GM23338 (cell line): Measurements from ENCODE around the gene CHN1.

Experiments
- CREB1 ChIP-seq: fragments of 250-450 bp; sonication (Bioruptor Pico); IDR thresholded peaks from 2 replicates; pipeline ENCODE4 v1.5.0; 2020; ENCODE audit warnings: low read depth, mild to moderate bottlenecking, moderate library complexity
- EZH2 ChIP-seq: fragments of 200-600 bp; sonication (generic); IDR thresholded peaks from one replicate; pipeline ENCODE4 v1.8.0; 2017; ENCODE audit warnings: antibody characterized with exemption, mild to moderate bottlenecking, low read depth; ENCODE audit not compliant: unreplicated experiment
- EZH2phosphoT487 ChIP-seq: fragments of 200-600 bp; sonication (generic); IDR thresholded peaks from one replicate; pipeline ENCODE4 v1.8.1; 2018; ENCODE audit warnings: antibody characterized with exemption; ENCODE audit not compliant: unreplicated experiment
- POLR2AphosphoS5 ChIP-seq: IDR thresholded peaks from 2 replicates; pipeline ENCODE4 v1.6.1; 2016; ENCODE audit warnings: antibody characterized with exemption, low read depth
- STAT1 ChIP-seq: IDR thresholded peaks from one replicate; pipeline ENCODE4 v1.6.1; 2016; ENCODE audit warnings: antibody characterized with exemption; ENCODE audit not compliant: unreplicated experiment
- ZNF114 ChIP-seq: fragments of 250-450 bp; sonication (Bioruptor Pico); IDR thresholded peaks from 2 replicates; pipeline ENCODE4 v1.5.0; 2020; ENCODE audit warnings: mild to moderate bottlenecking, moderate library complexity
- TF ChIP-seq, protein P1 (sequence below), 2 experiments: fragments of 200-600 bp in 1 of 2; sonication (generic) in 1 of 2; conservative IDR thresholded peaks; 2 replicates each; pipeline versions ENCODE4 v1.5.1 to v1.6.1; 2016 to 2017; ENCODE audit warnings: antibody characterized with exemption in 2 of 2, low read depth in 2 of 2, mild to moderate bottlenecking in 2 of 2, moderate library complexity in 1 of 2
- TF ChIP-seq, protein P2 (sequence below): IDR thresholded peaks from 2 replicates; pipeline ENCODE4 v1.6.1; 2016; ENCODE audit warnings: antibody characterized with exemption
- TF ChIP-seq, protein P3 (sequence below): IDR thresholded peaks from one replicate; pipeline ENCODE4 v1.6.1; 2018; ENCODE audit warnings: antibody characterized with exemption; ENCODE audit not compliant: unreplicated experiment
- TF ChIP-seq, protein P4 (sequence below): fragments of 250-450 bp; sonication (Bioruptor Pico); IDR thresholded peaks from 2 replicates; pipeline ENCODE4 v1.5.0; 2020; ENCODE audit warnings: mild to moderate bottlenecking, moderate library complexity

DNA sequence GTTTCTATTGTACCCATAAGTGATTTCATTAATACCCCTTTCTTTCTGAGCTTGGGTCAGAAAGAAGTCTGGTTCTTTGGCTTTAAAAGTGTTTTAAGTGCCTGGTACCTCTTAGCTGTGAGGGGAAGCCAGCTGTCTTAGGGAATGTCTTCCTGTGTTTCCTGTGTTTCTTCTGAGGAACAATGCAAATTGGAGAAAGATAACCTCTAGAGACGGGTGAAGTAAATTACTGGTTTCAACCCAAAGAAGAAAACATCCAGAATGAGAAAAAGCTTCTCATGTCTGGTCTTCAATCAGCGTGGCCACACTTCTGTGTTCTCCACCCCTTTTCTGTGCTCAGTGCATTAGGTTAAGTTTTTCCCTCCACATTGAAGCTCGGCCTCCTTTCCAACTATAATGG, 10.2 kb upstream of the CHN1 start:
- TF ChIP-seq, protein P1, sequence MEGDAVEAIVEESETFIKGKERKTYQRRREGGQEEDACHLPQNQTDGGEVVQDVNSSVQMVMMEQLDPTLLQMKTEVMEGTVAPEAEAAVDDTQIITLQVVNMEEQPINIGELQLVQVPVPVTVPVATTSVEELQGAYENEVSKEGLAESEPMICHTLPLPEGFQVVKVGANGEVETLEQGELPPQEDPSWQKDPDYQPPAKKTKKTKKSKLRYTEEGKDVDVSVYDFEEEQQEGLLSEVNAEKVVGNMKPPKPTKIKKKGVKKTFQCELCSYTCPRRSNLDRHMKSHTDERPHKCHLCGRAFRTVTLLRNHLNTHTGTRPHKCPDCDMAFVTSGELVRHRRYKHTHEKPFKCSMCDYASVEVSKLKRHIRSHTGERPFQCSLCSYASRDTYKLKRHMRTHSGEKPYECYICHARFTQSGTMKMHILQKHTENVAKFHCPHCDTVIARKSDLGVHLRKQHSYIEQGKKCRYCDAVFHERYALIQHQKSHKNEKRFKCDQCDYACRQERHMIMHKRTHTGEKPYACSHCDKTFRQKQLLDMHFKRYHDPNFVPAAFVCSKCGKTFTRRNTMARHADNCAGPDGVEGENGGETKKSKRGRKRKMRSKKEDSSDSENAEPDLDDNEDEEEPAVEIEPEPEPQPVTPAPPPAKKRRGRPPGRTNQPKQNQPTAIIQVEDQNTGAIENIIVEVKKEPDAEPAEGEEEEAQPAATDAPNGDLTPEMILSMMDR (conservative IDR thresholded peaks at IDR 0.05; ENCODE audit: low read depth in 2 of 2), result no peak
- no peak for TF ChIP-seq EZH2phosphoT487
- TF ChIP-seq POLR2AphosphoS5, result no peak
- TF ChIP-seq EZH2, result no peak
- TF ChIP-seq CREB1 (CRISPR knock-in tag), result no peak
- TF ChIP-seq, protein P2, sequence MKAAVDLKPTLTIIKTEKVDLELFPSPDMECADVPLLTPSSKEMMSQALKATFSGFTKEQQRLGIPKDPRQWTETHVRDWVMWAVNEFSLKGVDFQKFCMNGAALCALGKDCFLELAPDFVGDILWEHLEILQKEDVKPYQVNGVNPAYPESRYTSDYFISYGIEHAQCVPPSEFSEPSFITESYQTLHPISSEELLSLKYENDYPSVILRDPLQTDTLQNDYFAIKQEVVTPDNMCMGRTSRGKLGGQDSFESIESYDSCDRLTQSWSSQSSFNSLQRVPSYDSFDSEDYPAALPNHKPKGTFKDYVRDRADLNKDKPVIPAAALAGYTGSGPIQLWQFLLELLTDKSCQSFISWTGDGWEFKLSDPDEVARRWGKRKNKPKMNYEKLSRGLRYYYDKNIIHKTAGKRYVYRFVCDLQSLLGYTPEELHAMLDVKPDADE, result no peak
- TF ChIP-seq STAT1, result no peak
- TF ChIP-seq, protein P3, sequence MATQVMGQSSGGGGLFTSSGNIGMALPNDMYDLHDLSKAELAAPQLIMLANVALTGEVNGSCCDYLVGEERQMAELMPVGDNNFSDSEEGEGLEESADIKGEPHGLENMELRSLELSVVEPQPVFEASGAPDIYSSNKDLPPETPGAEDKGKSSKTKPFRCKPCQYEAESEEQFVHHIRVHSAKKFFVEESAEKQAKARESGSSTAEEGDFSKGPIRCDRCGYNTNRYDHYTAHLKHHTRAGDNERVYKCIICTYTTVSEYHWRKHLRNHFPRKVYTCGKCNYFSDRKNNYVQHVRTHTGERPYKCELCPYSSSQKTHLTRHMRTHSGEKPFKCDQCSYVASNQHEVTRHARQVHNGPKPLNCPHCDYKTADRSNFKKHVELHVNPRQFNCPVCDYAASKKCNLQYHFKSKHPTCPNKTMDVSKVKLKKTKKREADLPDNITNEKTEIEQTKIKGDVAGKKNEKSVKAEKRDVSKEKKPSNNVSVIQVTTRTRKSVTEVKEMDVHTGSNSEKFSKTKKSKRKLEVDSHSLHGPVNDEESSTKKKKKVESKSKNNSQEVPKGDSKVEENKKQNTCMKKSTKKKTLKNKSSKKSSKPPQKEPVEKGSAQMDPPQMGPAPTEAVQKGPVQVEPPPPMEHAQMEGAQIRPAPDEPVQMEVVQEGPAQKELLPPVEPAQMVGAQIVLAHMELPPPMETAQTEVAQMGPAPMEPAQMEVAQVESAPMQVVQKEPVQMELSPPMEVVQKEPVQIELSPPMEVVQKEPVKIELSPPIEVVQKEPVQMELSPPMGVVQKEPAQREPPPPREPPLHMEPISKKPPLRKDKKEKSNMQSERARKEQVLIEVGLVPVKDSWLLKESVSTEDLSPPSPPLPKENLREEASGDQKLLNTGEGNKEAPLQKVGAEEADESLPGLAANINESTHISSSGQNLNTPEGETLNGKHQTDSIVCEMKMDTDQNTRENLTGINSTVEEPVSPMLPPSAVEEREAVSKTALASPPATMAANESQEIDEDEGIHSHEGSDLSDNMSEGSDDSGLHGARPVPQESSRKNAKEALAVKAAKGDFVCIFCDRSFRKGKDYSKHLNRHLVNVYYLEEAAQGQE, result no peak
- TF ChIP-seq, protein P4, sequence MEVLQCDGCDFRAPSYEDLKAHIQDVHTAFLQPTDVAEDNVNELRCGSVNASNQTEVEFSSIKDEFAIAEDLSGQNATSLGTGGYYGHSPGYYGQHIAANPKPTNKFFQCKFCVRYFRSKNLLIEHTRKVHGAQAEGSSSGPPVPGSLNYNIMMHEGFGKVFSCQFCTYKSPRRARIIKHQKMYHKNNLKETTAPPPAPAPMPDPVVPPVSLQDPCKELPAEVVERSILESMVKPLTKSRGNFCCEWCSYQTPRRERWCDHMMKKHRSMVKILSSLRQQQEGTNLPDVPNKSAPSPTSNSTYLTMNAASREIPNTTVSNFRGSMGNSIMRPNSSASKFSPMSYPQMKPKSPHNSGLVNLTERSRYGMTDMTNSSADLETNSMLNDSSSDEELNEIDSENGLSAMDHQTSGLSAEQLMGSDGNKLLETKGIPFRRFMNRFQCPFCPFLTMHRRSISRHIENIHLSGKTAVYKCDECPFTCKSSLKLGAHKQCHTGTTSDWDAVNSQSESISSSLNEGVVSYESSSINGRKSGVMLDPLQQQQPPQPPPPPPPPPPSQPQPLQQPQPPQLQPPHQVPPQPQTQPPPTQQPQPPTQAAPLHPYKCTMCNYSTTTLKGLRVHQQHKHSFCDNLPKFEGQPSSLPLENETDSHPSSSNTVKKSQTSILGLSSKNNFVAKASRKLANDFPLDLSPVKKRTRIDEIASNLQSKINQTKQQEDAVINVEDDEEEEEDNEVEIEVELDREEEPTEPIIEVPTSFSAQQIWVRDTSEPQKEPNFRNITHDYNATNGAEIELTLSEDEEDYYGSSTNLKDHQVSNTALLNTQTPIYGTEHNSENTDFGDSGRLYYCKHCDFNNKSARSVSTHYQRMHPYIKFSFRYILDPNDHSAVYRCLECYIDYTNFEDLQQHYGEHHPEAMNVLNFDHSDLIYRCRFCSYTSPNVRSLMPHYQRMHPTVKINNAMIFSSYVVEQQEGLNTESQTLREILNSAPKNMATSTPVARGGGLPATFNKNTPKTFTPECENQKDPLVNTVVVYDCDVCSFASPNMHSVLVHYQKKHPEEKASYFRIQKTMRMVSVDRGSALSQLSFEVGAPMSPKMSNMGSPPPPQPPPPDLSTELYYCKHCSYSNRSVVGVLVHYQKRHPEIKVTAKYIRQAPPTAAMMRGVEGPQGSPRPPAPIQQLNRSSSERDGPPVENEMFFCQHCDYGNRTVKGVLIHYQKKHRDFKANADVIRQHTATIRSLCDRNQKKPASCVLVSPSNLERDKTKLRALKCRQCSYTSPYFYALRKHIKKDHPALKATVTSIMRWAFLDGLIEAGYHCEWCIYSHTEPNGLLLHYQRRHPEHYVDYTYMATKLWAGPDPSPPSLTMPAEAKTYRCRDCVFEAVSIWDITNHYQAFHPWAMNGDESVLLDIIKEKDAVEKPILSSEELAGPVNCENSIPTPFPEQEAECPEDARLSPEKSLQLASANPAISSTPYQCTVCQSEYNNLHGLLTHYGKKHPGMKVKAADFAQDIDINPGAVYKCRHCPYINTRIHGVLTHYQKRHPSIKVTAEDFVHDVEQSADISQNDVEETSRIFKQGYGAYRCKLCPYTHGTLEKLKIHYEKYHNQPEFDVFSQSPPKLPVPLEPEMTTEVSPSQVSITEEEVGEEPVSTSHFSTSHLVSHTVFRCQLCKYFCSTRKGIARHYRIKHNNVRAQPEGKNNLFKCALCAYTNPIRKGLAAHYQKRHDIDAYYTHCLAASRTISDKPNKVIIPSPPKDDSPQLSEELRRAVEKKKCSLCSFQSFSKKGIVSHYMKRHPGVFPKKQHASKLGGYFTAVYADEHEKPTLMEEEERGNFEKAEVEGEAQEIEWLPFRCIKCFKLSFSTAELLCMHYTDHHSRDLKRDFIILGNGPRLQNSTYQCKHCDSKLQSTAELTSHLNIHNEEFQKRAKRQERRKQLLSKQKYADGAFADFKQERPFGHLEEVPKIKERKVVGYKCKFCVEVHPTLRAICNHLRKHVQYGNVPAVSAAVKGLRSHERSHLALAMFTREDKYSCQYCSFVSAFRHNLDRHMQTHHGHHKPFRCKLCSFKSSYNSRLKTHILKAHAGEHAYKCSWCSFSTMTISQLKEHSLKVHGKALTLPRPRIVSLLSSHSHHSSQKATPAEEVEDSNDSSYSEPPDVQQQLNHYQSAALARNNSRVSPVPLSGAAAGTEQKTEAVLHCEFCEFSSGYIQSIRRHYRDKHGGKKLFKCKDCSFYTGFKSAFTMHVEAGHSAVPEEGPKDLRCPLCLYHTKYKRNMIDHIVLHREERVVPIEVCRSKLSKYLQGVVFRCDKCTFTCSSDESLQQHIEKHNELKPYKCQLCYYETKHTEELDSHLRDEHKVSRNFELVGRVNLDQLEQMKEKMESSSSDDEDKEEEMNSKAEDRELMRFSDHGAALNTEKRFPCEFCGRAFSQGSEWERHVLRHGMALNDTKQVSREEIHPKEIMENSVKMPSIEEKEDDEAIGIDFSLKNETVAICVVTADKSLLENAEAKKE (CRISPR knock-in tag), result no peak
- no peak for TF ChIP-seq ZNF114
